Cardiac muscle cell (in vitro differentiated cells and primary cell): ENCODE measurements around the gene CTNNB1. TPM values are rescaled to one million over a fixed set of nuclear protein-coding genes. Genes with fewer than 3 reads are reported as not detected.
A peak's percentile ranks its signal among the peaks of the same experiment; 100 is the strongest.

Experiments used
- DNase-seq, 2 donors: peaks; one replicate each; pipeline versions ENCODE4 v3.0.0 to v3.0.0-alpha.2; 2010 to 2017; ENCODE audit warnings: low read depth in 1 of 2, low spot score in 1 of 2
- H3K27ac ChIP-seq: fragments of 200-600 bp; sonication (generic); 2 replicates; pipeline ENCODE4 v1.5.1; 2016
- H3K27me3 ChIP-seq: fragments of 200-600 bp; sonication (generic); 2 replicates; pipeline ENCODE4 v1.6.0; 2016; ENCODE audit warnings: control low read depth
- H3K36me3 ChIP-seq: fragments of 200-600 bp; sonication (generic); 2 replicates; pipeline ENCODE4 v1.5.1; 2016; ENCODE audit warnings: control low read depth
- H3K4me1 ChIP-seq: fragments of 200-600 bp; sonication (generic); 2 replicates; pipeline ENCODE4 v1.8.1; 2017; ENCODE audit warnings: low read depth, mild to moderate bottlenecking, mixed run types
- H3K4me3 ChIP-seq: fragments of 200-600 bp; sonication (generic); 2 replicates; pipeline ENCODE4 v1.5.1; 2016; ENCODE audit warnings: mild to moderate bottlenecking
- H3K9me3 ChIP-seq: fragments of 200-600 bp; sonication (generic); 2 replicates; pipeline ENCODE4 v1.5.1; 2017; ENCODE audit warnings: low read depth, mild to moderate bottlenecking, control low read depth
- polyA plus RNA-seq: library from polyadenylated mRNA; unstranded; fragments of >200 nt; fragmentation: Nextera tagmentation; extraction: Ambion mirVana; gene quantifications from 2 replicates; pipeline ENCODE4 v1.2.1, GENCODE V29; 2016
- total RNA-seq: library from RNA; depleted of rRNA; stranded (reverse); fragments of >200 nt; gene quantifications from 2 replicates; pipeline ENCODE4 v1.2.3, GENCODE V29; 2016
- TF ChIP-seq, protein P1 (sequence below): IDR thresholded peaks from 2 replicates; pipeline ENCODE4 v1.5.1; 2012; ENCODE audit warnings: low read depth, mild to moderate bottlenecking, low read length

The CTNNB1 gene
- total and polyA plus RNA-seq, 2 experiments from 2014 or later, result 213 to 574 TPM

DNA sequence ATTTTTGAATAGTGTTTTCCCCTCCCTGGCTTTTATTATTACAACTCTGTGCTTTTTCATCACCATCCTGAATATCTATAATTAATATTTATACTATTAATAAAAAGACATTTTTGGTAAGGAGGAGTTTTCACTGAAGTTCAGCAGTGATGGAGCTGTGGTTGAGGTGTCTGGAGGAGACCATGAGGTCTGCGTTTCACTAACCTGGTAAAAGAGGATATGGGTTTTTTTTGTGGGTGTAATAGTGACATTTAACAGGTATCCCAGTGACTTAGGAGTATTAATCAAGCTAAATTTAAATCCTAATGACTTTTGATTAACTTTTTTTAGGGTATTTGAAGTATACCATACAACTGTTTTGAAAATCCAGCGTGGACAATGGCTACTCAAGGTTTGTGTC, 24.4 kb downstream of the CTNNB1 start:
- DNase-seq, result no peak
- H3K27ac ChIP-seq, result peak overlapping the region; percentile 42
- no peaks in the 10 kb centered on the region for H3K27me3 ChIP-seq
- H3K4me3 ChIP-seq, result no peak overlapping the region
- H3K36me3 ChIP-seq, result peaks cover 43% of the 10 kb centered on the region
- TF ChIP-seq, protein P1, sequence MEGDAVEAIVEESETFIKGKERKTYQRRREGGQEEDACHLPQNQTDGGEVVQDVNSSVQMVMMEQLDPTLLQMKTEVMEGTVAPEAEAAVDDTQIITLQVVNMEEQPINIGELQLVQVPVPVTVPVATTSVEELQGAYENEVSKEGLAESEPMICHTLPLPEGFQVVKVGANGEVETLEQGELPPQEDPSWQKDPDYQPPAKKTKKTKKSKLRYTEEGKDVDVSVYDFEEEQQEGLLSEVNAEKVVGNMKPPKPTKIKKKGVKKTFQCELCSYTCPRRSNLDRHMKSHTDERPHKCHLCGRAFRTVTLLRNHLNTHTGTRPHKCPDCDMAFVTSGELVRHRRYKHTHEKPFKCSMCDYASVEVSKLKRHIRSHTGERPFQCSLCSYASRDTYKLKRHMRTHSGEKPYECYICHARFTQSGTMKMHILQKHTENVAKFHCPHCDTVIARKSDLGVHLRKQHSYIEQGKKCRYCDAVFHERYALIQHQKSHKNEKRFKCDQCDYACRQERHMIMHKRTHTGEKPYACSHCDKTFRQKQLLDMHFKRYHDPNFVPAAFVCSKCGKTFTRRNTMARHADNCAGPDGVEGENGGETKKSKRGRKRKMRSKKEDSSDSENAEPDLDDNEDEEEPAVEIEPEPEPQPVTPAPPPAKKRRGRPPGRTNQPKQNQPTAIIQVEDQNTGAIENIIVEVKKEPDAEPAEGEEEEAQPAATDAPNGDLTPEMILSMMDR, result no peak
- H3K9me3 ChIP-seq, result no peaks in the 10 kb centered on the region
- peaks cover 29% of the 10 kb centered on the region for H3K4me1 ChIP-seq

DNA sequence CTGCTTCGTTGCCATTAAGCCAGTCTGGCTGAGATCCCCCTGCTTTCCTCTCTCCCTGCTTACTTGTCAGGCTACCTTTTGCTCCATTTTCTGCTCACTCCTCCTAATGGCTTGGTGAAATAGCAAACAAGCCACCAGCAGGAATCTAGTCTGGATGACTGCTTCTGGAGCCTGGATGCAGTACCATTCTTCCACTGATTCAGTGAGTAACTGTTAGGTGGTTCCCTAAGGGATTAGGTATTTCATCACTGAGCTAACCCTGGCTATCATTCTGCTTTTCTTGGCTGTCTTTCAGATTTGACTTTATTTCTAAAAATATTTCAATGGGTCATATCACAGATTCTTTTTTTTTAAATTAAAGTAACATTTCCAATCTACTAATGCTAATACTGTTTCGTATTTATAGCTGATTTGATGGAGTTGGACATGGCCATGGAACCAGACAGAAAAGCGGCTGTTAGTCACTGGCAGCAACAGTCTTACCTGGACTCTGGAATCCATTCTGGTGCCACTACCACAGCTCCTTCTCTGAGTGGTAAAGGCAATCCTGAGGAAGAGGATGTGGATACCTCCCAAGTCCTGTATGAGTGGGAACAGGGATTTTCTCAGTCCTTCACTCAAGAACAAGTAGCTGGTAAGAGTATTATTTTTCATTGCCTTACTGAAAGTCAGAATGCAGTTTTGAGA, 25.0 kb downstream of the CTNNB1 start:
- Histone ChIP-seq H3K9me3 (no peaks in the 10 kb centered on the region), H3K4me3 (no peak overlapping the region), H3K36me3 (peaks cover 43% of the 10 kb centered on the region), H3K27ac (peak overlapping the region; percentile 42), H3K27me3 (no peaks in the 10 kb centered on the region), H3K4me1 (peaks cover 23% of the 10 kb centered on the region)
- TF ChIP-seq, protein P1, result no peak
- peak in 1 of 2 donors; percentile 89 for DNase-seq

DNA sequence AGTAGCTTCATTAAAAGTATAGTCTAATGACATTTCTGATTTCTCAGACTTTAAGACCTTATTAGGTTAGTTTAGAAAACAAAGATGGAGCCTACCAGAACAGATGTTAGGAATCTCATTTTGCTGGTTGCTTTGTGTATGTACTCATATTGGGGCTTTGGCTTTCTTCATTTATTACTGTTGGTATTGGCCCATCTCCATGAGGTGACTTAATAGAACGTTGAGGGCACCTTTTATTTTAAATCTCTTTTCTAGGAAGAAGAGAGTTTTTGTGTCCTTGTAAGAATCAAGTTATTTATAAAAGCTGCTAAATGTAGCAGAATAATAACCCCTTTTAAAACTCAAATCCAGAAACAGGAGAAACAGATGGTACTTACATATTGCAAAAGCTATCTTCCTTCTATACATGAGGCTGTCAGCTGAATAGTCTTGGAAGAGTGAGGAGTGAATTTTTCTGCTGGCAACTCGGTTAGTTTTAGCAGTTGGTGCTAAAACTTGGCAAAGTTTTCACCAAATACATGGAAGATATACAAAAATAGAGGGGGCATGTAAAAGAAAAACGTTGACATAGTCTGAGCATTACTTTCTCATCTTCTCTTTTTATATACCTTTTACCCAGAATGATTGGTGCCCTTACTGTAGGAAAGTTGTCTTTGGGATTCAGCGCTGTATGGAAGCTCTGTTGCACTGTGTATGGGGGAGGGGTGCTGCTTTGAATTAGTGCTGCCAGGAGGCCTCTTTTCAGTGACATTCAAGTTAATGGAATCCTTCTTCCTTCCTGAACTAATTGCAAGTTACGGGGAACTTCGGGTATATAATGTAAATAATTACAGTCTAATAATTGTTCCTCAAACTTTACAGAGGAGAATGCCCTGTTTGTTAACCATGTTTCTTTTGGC, 35.8 kb downstream of the CTNNB1 start:
- peak in 1 of 2 donors; percentile 15 for DNase-seq
- peaks cover 81% of the 10 kb centered on the region for H3K36me3 ChIP-seq
- peak overlapping the region; percentile 32 for H3K27ac ChIP-seq
- no peaks in the 10 kb centered on the region for H3K27me3 ChIP-seq
- no peak overlapping the region for H3K4me3 ChIP-seq
- H3K9me3 ChIP-seq, result no peaks in the 10 kb centered on the region
- TF ChIP-seq, protein P1, result no peak
- no peaks in the 10 kb centered on the region for H3K4me1 ChIP-seq

DNA sequence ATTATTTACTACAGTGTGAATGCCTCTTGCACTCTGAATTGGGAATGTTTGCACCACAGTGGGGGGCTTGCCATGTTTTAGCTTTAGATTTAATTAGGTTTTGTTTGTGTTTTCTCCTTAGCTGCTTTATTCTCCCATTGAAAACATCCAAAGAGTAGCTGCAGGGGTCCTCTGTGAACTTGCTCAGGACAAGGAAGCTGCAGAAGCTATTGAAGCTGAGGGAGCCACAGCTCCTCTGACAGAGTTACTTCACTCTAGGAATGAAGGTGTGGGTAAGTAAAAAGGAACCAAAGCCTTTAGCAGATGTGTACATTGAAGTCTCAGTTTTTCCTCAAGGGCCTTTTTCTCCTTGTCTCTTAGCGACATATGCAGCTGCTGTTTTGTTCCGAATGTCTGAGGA, 36.9 kb downstream of the CTNNB1 start:
- Histone ChIP-seq H3K36me3 (peaks cover 82% of the 10 kb centered on the region), H3K4me3 (no peak overlapping the region)
- no peak for DNase-seq

DNA sequence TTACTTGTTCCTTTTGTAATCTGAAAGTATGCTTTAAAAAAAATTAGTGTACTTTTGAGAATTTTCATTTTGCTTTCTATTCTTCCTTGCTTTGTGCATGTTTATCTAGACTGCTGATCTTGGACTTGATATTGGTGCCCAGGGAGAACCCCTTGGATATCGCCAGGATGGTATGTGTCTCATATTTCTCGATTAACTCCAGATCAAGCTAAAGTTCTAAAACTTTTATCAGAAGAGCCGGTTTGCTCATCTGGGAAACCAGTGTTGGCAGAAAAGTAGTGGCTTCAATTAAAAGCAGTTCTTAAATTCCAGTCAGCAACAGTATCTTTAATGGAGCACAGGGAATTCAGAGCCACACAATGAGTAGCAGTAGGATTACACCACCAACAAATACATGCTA, 38.6 kb downstream of the CTNNB1 start:
- no peak for DNase-seq
- H3K36me3 ChIP-seq, result peaks cover 80% of the 10 kb centered on the region
- H3K9me3 ChIP-seq, result no peaks in the 10 kb centered on the region
- H3K27me3 ChIP-seq, result no peaks in the 10 kb centered on the region
- TF ChIP-seq, protein P1, result no peak
- H3K27ac ChIP-seq, result no peak overlapping the region
- H3K4me1 ChIP-seq, result no peaks in the 10 kb centered on the region
- no peak overlapping the region for H3K4me3 ChIP-seq

More for the DNA sequence above, 36.9 kb downstream of the CTNNB1 start:
- TF ChIP-seq, protein P1, result no peak
- Histone ChIP-seq H3K27me3 (no peaks in the 10 kb centered on the region), H3K4me1 (no peaks in the 10 kb centered on the region), H3K9me3 (no peaks in the 10 kb centered on the region), H3K27ac (no peak overlapping the region)
